RKO (cell line): ENCODE results near the gene XXYLT1.
"Not testable (repeated sequence)": the region's sequence is repeated elsewhere in the genome, so short reads cannot be mapped to it uniquely, and the experiment has no call there.

Experiments
- DNase-seq: peaks from one replicate; pipeline ENCODE4 v3.0.0-alpha.2; 2016; ENCODE audit warnings: low spot score

The XXYLT1 gene

GRCh38 chr3:195270817-195271409 lies at the start of gene XXYLT1:
Gene XXYLT1, minus strand, starts transcription at chr3:195271159. Its CDS starts 101 bp downstream, at chr3:195271058.
- peak; percentile 85 for DNase-seq

DNA sequence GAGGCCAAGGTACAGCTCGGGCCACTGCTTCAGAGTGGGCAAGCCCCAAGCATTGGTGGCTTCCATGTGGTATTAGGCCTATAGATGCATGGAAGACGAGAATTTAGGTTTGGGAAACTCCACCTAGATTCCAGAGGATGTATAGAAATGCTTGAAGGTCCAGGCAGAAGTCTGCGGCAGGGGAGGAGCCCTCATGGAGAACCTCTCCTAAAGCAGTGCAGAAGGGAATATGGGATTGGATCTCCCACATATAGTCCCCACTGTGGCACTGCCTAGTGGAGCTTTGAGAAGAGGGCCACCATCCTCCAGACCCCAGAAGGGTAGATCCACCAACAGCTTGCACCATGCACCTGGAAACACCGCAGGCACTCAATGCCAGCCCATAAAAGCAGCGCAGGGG lies 48.1 kb upstream of the XXYLT1 start:
- DNase-seq: no peak

DNA sequence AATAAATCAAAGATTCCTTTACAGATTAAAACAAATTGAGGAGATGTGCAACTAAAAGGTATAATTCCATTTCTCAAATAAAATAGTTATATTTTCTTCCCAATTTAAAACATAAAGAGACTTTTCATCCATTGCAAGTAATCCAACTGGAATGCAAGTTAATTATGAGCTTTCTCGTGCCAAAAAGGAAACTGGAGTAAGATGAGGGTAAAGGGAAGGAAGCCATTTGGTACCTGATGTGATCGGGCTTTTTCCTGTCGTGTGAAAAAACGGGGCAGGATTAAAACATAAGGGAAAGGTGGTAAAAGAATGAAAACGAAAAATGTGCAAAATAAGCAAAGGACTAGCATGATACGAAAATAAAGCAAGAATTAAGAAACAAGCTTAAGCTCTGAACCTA lies 41.8 kb upstream of the XXYLT1 start:
- DNase-seq: no peak

DNA sequence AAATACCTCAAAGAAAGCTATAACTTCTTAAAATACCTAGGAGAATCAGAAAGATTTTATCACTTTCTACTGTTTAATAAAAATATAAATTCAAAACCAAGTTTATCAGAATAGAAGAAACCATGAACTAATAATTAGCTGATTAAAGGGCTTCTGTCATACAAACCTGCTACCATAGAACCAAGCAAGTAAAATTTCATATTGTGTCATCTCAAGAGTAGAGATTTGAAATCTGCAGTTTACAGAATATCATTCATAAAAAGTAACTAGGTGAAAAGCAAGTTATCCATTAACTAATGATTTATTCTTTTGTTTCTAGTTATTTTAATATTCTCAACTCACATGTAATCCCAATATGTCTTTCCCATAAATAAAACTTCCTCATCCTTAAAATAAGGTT lies 36.8 kb upstream of the XXYLT1 start:
- no peak for DNase-seq

GRCh38 chr3:195306369-195306768 lies 35.4 kb upstream of the XXYLT1 start:
- no peak for DNase-seq

DNA sequence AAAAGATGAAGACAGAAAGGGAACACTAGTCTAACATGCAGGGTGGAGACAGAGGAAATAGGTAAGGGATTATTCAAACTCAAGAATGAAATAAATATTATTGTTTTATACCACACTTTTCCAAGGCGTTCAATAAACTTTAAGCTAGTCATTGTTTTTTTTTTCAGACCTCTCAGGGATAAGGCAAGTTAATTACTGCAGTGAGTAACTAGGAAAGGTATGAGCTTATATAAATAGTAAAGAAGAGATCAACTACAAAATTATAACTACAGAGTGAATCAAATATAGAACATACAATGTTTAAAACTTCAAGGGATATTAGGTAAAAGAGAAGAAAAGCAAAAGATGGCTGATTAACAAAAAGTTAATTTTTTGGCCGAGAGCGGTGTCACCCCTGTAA lies 31.5 kb upstream of the XXYLT1 start:
- no peak for DNase-seq

DNA sequence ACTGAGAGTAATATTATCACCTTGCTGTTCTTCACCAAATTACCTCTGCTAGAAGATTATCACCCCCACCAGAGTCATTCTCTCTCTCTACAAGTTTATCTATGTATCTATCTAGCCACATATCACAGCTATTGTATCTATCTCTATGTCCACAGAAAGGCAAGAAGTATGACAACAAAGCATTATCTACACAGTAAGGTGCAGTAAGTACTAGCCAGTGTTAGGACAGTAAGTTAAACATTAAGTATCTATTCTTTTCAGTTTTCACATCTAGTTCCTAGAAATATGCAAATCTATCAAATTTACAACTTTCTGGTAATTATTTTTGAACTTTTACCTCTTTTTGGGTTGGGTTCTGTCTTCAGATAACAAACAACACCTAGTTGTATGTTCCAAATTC lies 26.5 kb upstream of the XXYLT1 start:
- DNase-seq: no peak

DNA sequence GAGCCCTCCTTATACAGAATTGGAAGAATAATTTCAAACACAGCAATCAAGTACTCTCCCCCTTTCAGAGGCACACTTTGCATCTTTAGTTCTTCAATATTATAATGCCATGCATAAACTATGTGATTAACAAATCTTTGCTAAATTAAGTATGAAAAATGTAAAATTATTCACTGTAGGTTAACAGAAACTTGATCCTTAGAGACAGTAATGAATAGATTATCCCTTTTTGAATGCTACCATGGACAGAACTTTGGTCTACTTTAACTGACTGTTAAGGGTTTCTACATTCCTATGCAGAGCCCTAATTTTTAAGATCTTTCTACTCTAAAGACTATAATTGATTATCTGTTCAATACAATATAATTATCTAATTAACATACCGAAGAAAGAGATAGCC lies 25.7 kb upstream of the XXYLT1 start:
- no peak for DNase-seq

GRCh38 chr3:195291121-195291520 lies 20.2 kb upstream of the XXYLT1 start:
- DNase-seq: no peak

- DNase-seq: not testable (repeated sequence)
Observed at GRCh38 chr3:195290643-195291042, 19.7 kb upstream of the XXYLT1 start.

DNA sequence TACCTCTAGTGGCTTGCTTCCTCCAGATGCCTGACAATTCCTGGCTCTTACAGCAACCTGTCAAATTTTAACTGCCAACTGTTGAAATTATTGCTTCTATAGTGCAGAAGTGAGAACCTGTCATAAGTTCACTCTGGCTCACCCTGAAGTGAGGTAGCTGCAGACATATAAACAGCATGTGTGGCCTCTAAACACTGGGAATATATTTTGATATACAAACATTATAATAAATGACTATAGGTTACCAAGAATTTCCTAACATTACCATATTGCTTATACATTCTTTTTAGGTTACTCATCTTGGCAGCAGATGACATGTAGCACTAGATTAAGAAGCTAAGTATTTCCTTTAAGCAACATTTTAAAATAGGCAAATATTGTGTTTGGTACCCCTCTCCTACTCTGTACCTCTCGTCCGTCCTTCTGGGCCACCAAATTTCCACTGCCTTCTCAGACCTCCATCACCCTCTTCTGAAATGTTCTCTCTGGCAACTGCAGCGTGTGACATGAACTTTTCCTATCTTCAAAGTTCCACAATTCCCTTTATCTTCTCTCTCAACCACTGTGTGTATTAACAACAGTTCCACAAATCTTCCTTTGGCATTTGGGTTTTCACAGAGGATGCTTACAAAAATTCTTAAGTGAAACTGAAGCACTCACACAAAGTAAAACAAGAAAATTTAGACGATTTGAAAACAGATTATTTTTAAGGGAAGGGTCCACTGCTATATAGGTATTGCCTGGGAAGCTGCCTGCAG lies 15.3 kb upstream of the XXYLT1 start:
- peak; percentile 37 for DNase-seq

DNA sequence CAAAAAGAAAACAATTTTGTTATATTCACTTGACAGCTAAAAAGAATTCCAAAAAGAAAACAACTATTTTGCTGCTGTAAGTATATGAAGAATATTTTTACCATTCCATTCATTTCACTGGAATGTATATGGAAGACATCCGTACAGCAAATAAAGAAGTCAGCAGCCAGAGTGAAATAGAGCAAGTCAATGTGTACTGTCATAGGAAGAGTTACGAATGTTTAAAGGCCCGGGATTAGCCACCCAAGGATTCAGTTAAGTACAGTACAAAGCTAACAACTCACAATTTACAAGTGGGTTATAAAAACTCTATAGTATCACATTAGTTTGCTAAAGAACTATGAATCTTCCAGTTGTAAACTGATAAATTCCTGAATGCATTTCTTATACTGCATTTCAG lies 14.4 kb upstream of the XXYLT1 start:
- no peak for DNase-seq

DNA sequence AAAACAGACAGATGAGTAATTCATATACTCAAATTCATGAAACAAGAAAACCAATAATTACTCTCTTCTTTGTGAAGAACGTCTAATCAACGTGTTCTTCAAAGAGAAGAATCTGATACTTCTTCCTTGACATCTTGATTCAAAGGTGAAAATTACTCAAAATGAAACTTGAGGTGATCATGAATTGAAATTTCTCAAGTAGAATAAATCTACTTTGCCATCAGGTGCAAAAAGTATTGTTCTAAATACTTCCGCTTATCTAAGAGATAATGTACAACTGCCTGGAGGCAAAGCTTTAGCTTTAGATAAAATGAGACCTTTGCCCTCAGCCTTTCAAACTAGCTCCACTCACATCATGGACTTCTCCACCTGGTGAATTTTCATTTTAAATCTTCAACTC lies 13.9 kb upstream of the XXYLT1 start:
- no peak for DNase-seq

GRCh38 chr3:195282961-195283360 lies 12.0 kb upstream of the XXYLT1 start:
- no peak for DNase-seq

DNA sequence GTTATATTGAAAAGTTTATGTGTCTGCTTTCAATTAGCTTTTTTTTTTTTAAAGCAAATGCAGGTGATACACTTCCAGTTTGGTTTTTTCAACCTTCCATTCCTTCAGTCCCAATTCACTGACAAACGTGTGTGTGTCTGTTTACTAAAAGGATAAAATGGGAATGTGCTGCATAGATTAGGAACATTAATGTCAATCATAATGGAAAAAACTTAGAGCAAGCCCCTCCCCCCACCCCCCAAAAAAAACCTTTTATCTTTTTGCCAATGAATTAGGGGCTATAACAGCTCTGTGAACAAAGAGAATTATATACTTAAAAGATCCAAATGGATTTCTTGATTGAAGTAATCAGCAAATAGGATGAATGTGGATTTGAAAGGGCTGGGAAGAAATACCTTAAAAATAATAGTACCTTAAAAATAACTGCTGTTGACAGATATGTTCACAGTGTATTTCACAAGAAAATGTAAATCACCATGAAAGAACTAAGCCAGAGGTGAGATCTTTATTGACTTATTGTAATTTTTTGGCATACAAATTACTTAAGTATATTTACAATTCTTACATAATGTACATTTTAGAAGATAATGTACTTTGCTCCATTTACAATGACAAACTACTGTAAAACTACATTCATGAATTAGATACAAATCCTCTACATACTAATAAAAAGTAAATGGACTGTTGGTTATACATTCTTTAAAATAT lies 3.5 kb upstream of the XXYLT1 start:
- no peak for DNase-seq

- peak; percentile 88 for DNase-seq
Observed at GRCh38 chr3:195271410-195272243, 668 bp upstream of the XXYLT1 start.

DNA sequence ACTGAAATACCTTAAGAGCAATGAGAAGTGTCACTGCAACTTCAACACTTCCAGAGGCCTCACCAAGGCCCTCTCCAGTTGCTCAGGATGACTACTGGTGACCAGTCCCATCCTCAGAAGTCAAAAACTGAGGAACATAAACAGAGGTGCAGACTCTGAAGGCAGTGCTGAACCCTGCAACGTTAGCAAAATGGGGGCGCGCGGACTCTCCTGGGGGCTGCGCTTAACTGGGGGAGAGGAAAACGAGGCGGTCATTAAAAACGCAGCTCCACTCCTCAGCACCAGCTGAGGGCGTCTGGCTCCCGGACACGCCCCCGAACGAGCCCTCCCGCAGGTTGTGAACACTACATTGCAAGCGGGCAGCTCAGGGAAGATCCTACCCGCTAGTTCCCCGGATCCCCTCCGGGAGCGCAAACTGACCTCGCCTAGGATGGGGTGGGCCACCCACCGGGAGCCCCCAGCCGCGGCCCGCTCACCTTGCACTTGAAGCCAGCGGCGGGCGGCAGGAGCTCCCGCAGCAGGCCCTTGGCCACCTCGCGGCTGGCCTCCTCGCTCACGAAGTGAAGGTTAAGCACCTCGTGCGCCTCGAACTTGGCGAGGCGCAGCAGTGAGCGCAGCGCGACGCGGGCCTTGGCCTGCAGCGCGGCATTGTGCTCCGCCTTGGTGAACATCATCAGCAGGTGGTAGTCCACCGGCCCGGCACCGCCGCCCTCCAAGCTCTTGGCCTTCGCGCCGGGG lies 711 bp downstream of the XXYLT1 start:
- peak; percentile 60 for DNase-seq

DNA sequence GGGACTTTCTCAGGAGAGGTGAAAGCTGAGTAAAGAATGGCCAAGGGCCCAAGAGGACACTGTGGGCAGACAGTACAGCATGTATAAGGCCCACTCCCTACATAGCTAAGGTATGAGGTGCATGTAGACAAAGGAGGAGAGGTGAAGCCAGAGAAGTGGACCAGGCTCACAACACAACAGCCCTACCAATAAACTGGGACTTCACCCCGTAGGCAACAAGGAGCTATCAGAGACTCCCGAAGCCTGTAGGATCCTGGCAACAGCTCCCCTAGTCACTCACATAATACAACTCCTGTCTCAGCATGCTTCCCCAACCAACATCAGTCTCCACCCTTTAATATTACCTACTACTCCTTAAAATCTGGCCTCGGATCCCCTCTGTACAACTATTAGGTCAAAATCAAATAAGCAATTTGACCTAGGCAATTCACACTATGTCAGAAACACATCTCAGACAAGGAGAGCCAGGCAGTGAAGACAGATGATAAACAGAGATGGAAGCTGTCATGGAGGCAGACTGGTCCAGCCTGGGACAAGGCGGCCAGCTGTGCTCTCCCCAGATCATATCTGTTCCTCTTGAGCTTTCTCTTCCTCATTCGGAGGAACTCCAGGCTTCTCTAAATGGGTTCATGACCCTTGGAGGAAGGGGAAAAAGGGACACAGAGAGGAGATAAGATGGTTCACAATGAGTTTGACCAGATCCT lies 1.4 kb downstream of the XXYLT1 start:
- DNase-seq: no peak

- no peak for DNase-seq
Observed at GRCh38 chr3:195268576-195269309, 2.2 kb downstream of the XXYLT1 start.

DNA sequence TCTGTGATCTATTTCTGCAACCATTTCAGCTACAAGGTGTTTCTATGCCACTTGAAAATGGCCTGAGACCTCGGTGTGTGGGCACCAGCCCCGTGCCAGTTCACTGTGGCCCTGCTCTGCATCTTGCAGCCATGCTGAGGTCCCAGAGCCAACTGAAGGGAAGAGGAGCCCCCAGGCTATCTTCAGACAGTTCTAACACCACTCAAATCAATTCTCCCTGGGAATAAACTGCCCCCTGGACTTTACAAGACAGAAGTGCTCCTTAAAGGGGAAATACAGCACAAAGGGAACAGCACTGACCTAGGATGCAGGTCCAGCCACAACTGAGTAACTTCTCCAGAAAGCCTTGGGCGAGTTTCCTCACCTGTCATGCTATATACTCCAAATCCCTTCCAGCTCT lies 3.9 kb downstream of the XXYLT1 start:
- DNase-seq: no peak
